Right hindlimb (tissue), 1 donor: ENCODE results near the gene VEZF1.

ENCODE experiments used
- DNase-seq: peaks from one replicate; pipeline ENCODE4 v3.0.0-alpha.2; 2018

Gene VEZF1

DNA sequence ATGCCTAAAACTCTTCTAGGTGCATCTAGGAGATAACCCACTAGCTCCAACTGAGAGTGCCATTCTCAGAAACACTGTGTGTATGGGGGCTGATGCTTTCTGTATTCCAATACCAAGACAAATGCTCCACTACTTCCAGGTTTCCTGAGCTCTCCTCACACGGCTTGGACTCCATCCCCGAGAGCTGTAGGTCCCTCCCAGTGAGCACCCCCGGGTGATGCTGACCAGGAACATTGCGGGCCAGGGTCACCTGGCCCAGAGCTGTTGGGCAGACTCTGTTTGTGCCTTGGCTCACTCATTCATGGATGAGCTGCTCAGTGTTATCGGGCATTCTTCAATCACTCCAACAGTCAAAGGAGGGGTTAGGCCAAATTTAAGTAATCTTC lies 39.9 kb downstream of the VEZF1 start:
- no peak for DNase-seq

DNA sequence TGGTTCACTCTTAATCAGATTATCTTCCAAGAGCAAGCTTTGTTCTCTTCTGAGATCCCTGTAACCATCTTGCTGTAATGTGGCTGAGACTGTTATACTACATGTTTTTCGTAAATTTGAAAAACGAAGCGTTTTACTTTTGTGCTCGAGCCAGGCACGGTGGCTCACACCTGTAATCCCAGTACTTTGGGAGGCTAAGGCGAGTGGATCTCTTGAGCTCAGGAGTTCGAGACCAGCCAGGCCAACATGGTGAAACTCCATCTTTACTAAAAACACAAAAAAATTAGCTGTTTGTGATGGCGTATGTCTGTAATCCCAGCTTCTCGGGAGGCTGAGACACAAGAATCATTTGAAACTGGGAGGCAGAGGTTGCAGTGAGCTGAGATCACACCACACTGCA lies 40.7 kb downstream of the VEZF1 start:
- no peak for DNase-seq

DNA sequence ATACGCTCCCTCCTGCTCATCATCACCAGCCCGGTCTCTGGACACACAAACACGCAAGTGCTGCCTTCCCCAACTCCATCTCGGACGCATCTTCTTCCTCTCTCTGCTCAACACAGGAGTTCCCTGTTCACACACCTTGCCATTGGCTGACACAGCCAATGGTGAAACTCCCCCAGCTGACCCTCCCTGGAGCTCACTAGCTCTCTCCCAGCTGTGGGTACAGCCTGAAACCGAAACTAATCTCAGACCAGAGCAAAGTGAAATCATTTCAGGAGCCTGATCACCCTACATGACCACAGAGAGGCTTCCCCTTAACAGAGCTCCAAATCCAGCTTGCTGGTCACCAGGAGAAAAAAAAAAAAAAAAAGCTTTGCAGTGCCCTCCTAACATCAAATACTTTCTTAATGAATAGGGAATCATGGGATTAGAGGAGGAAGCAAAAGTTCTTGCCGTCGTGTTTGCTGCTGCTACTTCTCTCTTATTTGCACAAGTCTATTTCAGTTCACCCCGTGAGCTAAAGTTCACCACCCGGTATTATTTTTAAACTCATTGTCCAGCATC lies 41.2 kb downstream of the VEZF1 start:
- no peak for DNase-seq

DNA sequence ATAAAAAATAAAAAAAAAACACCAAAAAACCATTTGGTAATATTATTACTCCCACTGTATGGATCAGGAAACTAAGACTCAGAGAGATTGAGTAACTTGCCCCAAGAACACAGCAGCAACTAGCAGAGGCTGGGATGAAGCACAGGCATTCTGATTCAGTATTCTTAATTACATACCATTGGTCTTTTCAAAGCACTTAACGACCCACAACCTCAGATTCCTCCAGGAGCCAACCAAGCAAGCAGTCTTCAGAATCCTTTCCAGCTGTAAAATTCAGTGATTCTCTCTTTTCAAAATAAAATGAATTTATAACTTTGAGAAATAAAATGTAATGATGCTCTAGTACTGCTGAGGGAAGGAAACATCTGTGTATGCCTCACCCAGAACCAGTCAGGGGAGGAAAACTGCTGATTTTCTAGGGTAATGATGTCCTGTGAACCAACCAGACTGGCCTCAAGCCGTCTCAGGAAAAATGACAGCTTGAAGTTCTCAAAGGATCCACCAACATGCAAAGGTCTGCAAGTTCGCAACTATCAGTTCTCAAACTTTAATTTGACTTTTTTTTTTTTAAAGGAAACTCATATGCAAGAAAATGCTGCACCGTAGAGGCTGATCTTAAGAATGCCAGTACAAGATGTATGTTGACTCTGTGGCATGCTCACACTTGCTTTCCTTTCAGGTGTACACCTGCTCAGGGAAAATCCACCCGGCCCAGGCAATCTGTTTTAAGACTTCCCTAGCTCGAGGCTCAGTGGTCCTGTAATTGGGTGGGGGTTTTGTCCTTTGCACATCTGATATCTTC lies 41.9 kb downstream of the VEZF1 start:
- no peak for DNase-seq

DNA sequence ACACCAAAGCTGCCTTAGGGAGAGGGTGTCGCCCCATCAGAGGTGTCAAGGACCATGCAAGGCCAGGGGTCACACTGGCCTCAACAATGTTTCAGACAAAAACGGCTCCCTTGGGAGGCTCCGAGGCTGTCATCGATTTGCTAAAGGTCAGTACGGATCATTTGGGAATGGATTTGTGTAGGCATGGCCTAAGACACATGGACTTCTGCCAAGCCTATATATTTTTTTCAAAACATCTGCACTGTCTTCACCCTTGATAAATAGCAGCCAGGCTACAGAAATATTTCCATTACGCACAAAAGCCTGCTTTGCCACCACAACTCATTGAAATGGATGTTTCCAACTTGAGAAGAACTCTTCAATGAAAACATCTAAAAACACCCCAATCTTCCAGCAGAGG lies 43.1 kb downstream of the VEZF1 start:
- no peak for DNase-seq

DNA sequence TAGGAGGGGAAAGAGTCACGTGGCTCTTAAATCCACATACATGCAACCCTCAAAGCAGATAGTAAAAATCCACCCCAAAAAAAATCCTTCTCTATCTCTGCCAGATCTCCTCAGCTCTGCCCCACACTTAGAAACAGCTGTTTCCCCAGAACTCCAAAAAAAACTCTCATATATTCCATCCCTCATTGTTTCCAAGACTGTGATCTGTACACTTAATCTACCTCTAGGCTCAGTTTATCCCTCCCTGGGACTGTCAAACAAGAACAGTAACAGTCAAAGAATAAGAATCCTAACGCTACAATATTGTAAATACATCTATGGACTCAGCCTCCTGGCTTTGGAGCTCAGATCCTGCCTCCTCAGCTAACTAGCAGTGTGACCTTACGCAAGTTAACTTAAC lies 44.4 kb downstream of the VEZF1 start:
- no peak for DNase-seq

DNA sequence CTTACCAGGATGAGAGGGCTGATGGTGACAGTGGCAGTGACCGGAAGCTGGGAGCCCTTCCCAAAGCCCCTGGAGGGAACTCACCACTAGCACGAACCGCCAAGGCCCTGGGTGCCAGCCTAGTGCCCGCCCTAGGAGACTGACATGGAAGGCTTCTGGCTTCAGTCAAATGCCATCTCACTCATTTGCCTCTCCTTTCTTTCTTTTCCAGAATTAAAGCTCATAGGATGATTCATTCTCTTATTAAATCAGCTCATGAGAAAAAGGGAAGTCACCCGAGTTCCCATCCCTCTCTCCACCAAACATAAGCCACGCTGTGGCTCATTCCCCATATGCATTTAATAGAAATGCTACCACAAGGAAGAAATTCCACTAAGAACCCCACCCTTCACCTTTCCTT lies 44.9 kb downstream of the VEZF1 start:
- no peak for DNase-seq

DNA sequence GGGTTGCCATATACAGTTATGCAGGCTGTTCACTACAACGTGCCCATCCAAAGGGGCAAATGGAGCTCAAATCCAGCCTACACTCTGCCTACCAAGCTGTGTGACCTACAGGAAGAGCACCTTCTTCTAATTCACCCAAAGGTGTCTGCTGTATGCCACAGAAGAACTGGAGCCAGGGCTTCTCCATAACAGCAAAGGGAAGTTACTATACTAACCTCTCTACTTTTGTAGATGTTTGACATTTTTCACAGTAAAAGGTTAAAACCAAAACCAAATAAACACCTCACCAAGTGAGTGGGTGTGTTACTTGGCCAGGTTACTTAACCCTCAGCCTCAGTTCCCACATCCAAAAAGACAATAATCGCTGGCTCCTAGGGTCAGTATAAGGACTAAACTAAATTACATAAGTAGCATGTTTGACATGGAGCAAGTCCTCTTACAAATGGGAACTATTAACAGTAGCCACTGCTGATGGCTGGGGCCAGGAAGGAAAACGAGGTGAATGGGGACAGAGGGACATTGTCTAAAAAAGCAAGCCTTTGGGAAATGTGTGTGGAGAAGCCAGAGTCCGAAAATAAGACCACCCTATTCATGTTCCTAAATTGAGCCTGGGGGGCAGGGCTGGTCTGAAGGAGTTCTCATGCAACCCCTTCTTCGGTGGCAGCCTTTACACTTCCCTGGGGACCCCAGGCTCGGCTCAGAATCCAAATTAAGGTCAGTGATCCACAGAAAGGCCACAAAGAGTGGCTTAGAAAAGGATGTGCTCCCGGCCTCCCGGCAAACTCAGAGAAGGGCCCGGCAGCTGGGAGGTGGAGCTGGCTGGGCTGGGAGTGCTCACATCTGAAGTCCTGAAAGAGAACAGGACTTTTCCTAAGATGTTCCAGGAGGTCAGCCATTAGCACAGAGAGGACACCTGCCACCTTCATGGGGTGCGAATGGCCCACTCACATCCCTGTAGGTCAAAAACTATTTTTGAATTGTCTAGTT lies 46.4 kb downstream of the VEZF1 start:
- no peak for DNase-seq

DNA sequence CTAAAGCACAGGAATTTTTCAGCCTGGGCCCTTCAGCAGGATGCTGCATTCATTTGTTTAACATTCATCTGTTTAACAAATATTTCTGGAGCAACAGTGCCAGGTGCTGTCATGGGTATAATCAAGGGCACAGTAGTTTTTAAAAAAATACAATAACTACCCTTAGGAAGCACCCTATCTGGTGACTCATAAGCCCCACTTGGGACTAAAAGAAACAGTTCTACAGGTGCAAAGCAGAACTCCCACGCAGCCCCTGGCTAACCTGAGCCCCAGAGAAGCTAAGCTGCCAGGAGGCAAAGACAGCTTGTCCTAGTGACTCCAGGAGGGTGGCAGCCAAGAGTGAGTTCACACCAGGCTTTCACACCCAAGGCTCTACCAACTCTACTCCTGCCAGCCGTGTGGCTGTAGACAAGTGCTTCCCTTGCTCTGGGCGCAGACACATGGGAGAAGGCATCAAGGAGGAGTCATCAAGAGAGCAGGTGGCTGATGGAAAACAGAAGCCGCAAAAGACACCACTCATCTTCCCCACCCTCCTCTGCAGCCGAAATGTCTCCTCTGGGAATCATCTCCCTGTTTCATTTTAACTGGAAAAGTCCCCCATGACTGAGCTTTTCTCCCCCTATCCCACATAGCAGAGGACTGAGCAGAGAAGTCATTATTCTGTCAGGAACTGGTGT lies 47.3 kb downstream of the VEZF1 start:
- no peak for DNase-seq

DNA sequence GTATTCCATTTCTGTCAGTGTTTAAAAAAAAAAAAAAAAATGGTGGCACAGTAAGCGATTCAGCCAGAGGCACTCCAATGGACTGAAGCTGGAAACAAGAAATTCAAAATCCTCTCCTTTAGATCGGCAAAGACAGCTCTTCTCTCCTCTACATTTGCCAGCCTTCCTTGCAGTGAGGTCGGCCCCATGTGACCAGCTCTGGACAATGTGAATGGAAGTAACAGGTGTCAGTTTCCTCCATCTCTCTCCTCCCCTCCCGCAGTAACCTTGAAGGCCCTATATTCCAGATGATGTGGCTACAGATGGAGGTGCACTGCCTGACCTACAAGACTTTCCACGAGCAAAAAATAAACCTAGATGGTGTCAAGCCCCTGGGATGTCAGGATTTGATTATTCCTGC lies 47.8 kb downstream of the VEZF1 start:
- DNase-seq: no peak

DNA sequence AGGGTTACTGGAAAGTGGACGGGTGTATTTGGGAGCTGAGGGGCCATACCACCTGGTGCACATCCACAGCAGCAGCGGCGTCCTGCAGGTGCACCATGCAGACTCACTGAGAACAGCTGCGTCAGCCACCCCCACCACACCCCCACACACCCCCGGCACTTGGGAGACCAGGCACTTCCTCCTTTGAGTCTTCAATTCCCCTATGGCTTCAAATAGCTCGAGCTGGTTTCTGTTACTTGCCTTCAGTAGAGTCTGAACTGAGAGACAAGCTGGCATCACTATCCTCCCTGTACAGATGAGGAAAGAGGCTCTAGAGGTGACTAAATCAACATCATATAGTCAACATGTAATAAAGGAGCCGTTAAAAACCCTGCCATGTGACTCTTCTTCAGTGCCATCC lies 48.3 kb downstream of the VEZF1 start:
- no peak for DNase-seq

DNA sequence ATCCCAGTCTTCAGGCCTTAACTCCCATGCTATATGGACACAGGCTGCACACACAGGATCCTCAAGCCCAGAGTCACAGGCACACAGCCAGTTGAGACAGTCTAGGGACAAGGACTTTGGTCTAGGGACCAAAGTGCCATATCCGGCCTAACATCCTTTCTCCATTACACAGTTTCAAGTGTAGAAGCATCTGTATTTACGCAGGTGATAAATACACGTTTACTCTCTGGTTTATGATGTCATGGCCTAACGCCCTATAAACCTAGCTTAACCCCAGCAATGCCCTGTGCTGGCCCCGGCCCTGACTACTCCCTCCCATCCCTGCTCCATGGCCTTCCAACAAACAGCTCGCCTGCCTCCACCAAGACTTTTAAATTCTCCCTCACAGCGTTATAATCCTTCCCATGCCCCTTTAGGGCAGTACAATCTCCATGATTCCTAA lies 50.0 kb downstream of the VEZF1 start:
- no peak for DNase-seq

DNA sequence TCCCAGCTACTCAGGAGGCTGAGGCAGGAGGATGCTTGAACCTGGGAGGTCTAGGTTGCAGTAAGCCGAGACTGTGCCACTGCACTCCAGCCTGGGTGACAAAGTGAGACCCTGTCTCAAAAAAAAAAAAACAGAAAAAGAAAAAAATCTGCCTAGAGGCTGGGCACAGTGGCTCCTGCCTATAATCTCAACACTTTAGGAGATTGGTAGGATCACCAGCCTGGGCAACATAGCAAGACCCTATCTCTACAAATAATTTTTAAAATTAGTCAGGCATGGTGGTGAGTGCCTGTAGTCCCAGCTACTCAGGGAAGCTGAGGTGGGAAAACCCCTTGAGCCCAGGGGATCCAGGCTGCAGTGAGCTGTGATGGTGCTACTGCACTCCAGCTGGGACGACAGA lies 50.6 kb downstream of the VEZF1 start:
- no peak for DNase-seq

DNA sequence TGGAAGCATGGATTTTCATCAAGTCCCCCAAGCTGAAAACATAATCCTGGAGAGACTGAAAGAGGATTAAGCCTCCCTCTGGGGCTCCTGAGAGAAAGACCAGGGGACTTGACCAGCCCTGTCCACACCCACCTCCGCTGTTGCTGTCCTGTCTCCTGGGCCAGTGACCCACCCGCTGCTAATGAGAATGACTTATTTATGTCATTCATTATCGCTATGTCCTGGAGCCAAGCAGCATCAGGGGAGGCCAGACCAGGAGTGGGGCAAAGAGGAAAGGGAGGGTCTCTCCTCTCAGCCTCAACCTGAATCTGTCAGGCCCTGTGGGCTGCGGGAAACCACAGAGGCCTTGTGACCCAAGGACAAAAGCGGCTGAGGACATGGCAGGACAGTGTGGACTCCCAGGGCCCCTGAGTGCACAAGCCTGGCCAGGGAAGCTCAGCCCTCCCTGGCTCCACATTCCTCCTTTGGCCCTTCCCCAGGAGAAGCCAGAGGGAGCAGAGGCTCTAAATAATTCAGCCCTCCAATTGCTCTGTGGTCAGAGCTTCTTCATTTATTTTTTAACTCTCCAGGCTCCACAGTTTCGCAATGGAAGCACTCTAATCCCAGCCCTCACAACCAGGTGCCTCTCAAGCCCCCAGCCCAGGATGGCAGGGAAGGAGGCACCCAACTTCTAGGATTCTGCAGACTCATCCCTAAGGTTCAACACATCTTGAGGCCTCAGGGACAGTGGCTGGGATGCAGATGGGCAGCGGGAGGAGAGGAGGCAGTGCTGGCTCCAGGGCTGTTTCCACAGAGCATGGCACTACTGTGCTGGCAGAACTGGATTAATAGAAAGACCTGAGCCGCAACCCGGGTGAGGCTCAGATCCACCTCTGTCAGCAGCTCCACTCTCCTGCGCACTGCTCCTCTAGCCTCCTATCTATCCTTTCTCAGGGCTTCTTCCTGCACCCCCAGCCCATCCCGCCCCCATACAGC lies 51.9 kb downstream of the VEZF1 start:
- peak; percentile 85 for DNase-seq

DNA sequence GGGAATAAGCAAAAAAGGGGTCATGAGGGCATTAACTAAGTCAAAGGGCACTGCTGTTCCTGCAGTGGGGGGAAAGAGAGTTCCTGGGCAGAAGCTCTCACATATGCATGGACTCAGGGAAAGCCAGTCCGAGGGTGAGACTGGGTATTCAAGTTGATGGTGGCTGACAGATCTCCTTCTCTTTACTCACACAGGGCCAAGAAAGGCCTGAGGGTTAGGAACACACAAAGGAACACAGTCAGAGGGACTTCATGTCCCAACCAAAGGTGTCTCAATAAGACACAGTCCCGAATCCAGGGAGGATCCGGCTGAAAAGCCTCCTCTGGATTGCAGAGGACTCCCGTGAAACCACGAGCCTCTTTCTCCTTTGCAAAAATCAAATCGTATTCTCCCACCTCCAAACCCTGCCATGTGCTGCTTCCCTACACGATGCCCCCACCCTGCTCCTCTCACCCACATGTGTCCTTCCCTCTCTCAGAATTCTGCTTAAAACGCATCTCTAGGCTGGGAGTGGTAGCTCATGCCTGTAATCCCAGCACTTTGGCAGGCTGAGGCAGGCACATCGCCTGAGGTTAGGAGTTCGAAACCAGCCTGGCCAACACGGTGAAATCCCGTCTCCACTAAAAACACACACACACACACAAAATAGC lies 56.4 kb downstream of the VEZF1 start:
- no peak for DNase-seq

DNA sequence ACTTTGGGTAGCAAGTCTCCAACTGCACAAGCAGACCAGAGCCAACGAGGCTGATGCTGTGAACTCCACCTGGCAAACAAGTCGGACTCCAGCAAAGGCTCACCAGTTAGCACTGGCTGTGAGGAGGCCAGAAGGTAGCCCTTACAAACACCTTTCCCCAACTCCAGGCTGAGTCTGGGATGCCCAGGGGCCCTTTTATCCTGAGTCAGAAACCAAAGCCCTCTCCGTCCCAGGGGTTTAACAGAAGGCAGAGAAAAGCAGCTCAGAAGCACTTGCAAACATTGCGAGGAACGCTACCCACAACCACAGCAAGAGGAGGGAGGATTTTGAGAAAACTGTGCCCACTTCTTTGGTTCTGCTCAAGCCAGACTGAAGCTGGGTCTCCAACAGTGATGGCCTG lies 57.8 kb downstream of the VEZF1 start:
- no peak for DNase-seq

DNA sequence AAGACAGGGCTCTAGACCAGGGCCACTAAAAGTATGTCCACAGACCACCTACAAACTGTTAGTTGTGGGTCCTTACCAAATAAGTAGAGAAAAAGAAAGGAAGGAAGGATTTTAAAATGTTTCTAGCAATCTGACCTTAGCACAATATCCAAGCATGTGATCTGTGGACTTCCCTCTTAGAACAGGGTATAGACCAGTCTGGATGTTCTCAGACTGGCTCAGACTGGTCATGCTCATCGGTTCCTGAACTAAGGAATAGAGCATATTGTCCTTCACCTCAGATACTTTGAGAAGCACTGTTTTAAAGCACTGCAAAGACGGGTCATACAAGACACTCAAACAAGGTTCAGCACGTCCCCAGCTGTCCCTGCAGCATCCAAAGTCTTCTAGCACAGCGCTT lies 58.7 kb downstream of the VEZF1 start:
- no peak for DNase-seq

DNA sequence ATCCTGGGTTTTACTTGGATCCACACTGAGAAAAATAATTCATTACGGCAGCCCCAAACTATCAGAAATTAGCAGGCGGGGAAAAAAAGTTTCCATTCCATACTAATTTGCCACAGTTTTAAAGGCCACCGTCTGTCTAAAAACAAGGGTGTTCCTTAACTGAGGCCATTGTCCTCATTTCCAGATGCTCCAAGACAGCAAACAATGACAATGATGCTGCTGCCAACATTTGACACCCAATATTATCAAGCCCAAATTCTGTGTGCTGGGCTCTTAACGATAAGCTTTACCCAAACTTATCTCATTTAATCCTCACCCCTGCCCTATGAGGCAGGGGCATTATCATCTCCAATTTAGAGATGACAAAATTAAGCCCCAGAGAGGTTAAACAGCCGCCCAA lies 59.1 kb downstream of the VEZF1 start:
- DNase-seq: no peak

DNA sequence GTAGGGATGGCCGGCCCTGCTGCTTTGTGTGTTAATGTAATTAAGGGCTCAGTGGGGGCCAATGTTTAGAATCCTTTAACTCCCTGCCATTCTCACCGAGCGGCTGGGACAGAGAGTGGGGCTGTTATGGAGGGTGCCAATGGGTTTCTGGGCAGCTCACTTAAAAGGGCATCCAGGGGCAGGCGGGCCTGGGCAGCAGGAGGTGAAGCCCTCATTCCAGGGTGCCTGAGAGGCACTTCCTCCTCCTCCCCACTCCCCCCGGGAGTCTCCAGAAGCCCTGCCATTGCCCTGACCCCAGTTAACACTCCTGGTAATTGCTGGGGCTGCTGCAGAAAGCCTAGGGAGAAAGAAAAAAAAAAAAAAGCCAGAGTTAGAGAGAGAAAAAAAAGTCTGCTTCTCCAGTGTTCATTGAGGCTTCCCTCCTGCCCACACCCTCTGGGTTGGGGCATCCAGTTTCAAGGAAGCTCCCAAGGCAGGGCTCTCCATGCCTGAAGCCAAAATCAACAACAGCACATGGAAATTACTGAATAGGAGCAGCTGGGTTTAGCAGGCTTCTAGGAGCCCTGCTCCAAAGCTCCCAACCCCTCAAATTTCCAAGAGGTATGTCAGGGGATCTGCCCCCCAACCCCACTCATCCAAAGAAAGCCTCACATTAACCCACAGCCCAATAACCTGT lies 60.9 kb downstream of the VEZF1 start:
- peak; percentile 89 for DNase-seq

DNA sequence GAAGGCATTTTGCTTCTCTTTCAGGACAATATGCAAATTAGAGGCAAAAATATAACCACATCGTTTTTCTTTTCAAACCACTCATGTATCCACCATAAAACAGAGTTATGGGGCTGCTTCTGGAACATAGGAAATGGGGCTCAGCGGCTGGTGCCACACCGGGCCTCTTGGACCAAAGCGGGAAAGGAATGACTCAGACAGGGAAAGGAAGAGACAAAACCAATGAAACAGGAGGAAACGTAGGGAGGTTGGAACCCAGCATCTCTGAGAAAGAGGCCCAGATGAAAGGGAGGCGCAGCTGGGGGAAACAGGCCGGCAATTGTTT lies 61.4 kb downstream of the VEZF1 start:
- no peak for DNase-seq
